ENCODE data around the gene COA3.

Gene COA3

GRCh38 chr17:42748908-42749798 is 49.4 kb downstream of the COA3 start:
- FAIRE-seq: no peak

GRCh38 chr17:42748202-42748907 is 50.1 kb downstream of the COA3 start:
- no peak for FAIRE-seq
